ENCODE results near the gene CYP4A11.

DNA sequence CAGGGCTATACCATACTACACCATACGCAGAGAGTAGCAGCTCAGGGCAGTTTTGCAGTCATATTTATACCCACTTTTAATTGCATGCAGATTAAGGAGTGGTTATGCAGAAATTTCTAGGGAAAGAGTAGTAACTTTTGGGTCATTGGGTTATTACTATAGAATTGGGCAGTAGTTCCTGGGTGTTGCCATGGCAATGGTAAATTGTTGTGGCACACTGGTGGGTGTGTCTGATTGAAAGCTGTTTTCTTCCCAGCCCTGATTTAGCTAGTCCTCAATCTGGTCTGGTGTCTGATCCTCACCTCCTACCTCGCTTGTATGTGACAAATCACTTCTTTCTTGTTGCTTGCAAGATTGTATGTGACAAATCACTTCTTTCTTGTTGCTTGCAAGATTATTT is 30.5 kb downstream of the CYP4A11 start:
- TF ChIP-seq, protein P1, sequence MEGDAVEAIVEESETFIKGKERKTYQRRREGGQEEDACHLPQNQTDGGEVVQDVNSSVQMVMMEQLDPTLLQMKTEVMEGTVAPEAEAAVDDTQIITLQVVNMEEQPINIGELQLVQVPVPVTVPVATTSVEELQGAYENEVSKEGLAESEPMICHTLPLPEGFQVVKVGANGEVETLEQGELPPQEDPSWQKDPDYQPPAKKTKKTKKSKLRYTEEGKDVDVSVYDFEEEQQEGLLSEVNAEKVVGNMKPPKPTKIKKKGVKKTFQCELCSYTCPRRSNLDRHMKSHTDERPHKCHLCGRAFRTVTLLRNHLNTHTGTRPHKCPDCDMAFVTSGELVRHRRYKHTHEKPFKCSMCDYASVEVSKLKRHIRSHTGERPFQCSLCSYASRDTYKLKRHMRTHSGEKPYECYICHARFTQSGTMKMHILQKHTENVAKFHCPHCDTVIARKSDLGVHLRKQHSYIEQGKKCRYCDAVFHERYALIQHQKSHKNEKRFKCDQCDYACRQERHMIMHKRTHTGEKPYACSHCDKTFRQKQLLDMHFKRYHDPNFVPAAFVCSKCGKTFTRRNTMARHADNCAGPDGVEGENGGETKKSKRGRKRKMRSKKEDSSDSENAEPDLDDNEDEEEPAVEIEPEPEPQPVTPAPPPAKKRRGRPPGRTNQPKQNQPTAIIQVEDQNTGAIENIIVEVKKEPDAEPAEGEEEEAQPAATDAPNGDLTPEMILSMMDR (conservative IDR thresholded peaks at IDR 0.05; ENCODE audit: low read depth in 2 of 2), result no peak
- TF ChIP-seq EZH2phosphoT487 (IDR thresholded peaks at IDR 0.05; ENCODE audit: unreplicated experiment) (no peak), ZNF114 (CRISPR knock-in tag; IDR thresholded peaks at IDR 0.05) (no peak), EZH2 (IDR thresholded peaks at IDR 0.05; ENCODE audit: low read depth, unreplicated experiment) (no peak), POLR2AphosphoS5 (IDR thresholded peaks at IDR 0.05; ENCODE audit: low read depth) (no peak), JUNB (IDR thresholded peaks at IDR 0.05; ENCODE audit: unreplicated experiment) (no peak)
- TF ChIP-seq, protein P2, sequence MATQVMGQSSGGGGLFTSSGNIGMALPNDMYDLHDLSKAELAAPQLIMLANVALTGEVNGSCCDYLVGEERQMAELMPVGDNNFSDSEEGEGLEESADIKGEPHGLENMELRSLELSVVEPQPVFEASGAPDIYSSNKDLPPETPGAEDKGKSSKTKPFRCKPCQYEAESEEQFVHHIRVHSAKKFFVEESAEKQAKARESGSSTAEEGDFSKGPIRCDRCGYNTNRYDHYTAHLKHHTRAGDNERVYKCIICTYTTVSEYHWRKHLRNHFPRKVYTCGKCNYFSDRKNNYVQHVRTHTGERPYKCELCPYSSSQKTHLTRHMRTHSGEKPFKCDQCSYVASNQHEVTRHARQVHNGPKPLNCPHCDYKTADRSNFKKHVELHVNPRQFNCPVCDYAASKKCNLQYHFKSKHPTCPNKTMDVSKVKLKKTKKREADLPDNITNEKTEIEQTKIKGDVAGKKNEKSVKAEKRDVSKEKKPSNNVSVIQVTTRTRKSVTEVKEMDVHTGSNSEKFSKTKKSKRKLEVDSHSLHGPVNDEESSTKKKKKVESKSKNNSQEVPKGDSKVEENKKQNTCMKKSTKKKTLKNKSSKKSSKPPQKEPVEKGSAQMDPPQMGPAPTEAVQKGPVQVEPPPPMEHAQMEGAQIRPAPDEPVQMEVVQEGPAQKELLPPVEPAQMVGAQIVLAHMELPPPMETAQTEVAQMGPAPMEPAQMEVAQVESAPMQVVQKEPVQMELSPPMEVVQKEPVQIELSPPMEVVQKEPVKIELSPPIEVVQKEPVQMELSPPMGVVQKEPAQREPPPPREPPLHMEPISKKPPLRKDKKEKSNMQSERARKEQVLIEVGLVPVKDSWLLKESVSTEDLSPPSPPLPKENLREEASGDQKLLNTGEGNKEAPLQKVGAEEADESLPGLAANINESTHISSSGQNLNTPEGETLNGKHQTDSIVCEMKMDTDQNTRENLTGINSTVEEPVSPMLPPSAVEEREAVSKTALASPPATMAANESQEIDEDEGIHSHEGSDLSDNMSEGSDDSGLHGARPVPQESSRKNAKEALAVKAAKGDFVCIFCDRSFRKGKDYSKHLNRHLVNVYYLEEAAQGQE (IDR thresholded peaks at IDR 0.05; ENCODE audit: unreplicated experiment), result no peak

Data from GM23338 (cell line).